ENCODE results near the gene TRNAU1AP.
"Not testable (repeated sequence)": the region's sequence is repeated elsewhere in the genome, so short reads cannot be mapped to it uniquely, and the experiment has no call there.

Gene TRNAU1AP

GRCh38 chr1:28517649-28517999 lies 35.3 kb upstream of the TRNAU1AP start:
- TF ChIP-seq, protein P1, sequence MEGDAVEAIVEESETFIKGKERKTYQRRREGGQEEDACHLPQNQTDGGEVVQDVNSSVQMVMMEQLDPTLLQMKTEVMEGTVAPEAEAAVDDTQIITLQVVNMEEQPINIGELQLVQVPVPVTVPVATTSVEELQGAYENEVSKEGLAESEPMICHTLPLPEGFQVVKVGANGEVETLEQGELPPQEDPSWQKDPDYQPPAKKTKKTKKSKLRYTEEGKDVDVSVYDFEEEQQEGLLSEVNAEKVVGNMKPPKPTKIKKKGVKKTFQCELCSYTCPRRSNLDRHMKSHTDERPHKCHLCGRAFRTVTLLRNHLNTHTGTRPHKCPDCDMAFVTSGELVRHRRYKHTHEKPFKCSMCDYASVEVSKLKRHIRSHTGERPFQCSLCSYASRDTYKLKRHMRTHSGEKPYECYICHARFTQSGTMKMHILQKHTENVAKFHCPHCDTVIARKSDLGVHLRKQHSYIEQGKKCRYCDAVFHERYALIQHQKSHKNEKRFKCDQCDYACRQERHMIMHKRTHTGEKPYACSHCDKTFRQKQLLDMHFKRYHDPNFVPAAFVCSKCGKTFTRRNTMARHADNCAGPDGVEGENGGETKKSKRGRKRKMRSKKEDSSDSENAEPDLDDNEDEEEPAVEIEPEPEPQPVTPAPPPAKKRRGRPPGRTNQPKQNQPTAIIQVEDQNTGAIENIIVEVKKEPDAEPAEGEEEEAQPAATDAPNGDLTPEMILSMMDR (IDR thresholded peaks at IDR 0.05; ENCODE audit: borderline replicate concordance, control extremely low read depth, extremely low read depth, insufficient read depth, missing control alignments) = no peak
- in situ Hi-C loops (cut with MboI; ENCODE audit: low sequenced_read_pairs, unreplicated experiment) = loop anchor here (5.0 to 10.0 kb wide), 2 partner anchors 85 to 113 kb away; no protein-coding TSS in a partner anchor
- no peak for DNase-seq (ENCODE audit: low spot score)

- in situ Hi-C loops (cut with MboI; ENCODE audit: low sequenced_read_pairs, unreplicated experiment) = loop anchor here (5.0 to 10.0 kb wide), 2 partner anchors 84 to 113 kb away; no protein-coding TSS in a partner anchor
- peak; percentile 90 for DNase-seq (ENCODE audit: low spot score)
- TF ChIP-seq, protein P1 (IDR thresholded peaks at IDR 0.05; ENCODE audit: borderline replicate concordance, control extremely low read depth, extremely low read depth, insufficient read depth, missing control alignments) = peak; percentile 96
Measured at GRCh38 chr1:28518000-28518744, 34.7 kb upstream of the TRNAU1AP start.

- peak; percentile 69 for DNase-seq (ENCODE audit: low spot score)
- in situ Hi-C loops (cut with MboI; ENCODE audit: low sequenced_read_pairs, unreplicated experiment) = loop anchor here (5.0 to 10.0 kb wide), 2 partner anchors 83 to 114 kb away; no protein-coding TSS in a partner anchor
- TF ChIP-seq, protein P1 (IDR thresholded peaks at IDR 0.05; ENCODE audit: borderline replicate concordance, control extremely low read depth, extremely low read depth, insufficient read depth, missing control alignments) = no peak
Measured at GRCh38 chr1:28518745-28519341, 34.0 kb upstream of the TRNAU1AP start.

DNA sequence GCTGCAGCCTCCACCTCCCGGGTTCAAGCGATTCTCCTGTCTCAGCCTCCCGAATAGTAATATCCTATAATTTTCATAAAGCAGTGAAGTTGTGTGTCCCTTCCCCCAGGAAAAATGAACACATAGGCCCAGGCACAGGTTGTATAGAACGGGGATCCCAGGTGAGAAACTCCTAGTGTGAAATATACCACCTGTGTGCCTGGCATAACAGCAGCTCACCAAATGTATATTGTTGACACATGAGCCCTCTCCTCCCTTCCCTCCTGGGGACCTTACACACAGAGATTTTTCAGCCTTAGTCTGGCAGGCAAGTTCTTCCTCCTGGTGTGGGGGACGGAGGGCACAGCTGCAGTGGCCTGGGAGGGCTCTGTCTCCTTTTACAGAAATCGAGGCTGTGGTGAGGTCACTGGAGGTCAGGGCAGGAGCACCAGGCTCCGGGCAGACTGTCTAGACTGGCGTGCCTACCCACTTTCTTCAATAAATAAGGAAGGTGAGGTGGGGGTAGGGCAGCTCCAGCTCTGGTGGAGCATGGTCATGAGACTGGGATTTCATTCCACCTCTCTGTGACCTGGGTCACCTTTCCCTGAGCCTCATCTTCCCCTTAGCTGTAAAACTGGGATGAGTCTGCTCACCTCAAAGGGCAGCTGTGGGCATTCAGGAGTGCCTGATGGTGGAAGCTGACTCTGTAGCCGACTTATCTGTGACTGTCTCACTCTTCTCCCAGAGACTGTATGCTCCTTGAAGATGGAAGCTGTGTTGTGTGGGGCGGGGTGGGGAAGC lies 32.7 kb upstream of the TRNAU1AP start:
- no peak for DNase-seq (ENCODE audit: low spot score)
- in situ Hi-C loops (cut with MboI; ENCODE audit: low sequenced_read_pairs, unreplicated experiment) = loop anchor here (5.0 to 10.0 kb wide), 2 partner anchors 82 to 115 kb away; no protein-coding TSS in a partner anchor
- TF ChIP-seq, protein P1 (IDR thresholded peaks at IDR 0.05; ENCODE audit: borderline replicate concordance, control extremely low read depth, extremely low read depth, insufficient read depth, missing control alignments) = no peak

- in situ Hi-C loops (cut with MboI; ENCODE audit: low sequenced_read_pairs, unreplicated experiment); DNase-seq (ENCODE audit: low spot score): not testable (repeated sequence)
Measured at GRCh38 chr1:28520796-28521195, 32.1 kb upstream of the TRNAU1AP start.

GRCh38 chr1:28521502-28522164 lies 31.3 kb upstream of the TRNAU1AP start:
- TF ChIP-seq, protein P1 (IDR thresholded peaks at IDR 0.05; ENCODE audit: borderline replicate concordance, control extremely low read depth, extremely low read depth, insufficient read depth, missing control alignments) = no peak
- no peak for DNase-seq (ENCODE audit: low spot score)
- in situ Hi-C loops (cut with MboI; ENCODE audit: low sequenced_read_pairs, unreplicated experiment) = no loop called here

DNA sequence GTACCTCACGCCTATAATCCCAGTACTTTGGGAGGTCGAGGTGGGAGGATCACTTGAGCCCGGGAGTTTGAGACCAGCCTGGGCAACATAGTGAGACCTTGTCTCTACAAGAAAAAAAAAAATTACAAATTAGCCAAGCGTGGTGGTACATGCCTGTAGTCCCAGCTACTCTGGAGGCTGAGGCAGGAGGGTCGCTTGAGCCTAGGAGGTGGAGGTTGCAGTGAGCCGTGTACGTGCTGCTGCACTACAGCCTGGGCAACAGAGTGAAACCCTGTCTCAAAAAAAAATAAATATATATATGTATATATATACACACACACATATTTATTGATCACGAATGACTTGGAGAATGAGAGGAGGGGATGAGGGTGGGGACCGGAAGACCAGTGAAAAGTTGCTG lies 30.3 kb upstream of the TRNAU1AP start:
- in situ Hi-C loops (cut with MboI; ENCODE audit: low sequenced_read_pairs, unreplicated experiment); DNase-seq (ENCODE audit: low spot score): not testable (repeated sequence)

GRCh38 chr1:28525002-28525642 lies 27.8 kb upstream of the TRNAU1AP start:
- in situ Hi-C loops (cut with MboI; ENCODE audit: low sequenced_read_pairs, unreplicated experiment); DNase-seq (ENCODE audit: low spot score): not testable (repeated sequence)

Data from GM13976 (cell line).